Small intestine (tissue), 7 donors: Measurements from ENCODE around the gene ZNHIT3. TPM values are rescaled to one million over a fixed set of nuclear protein-coding genes. Genes with fewer than 3 reads are reported as not detected.

Experiments used
- DNase-seq, 2 donors: peaks; one replicate each; pipeline versions ENCODE4 v3.0.0 to v3.0.0-alpha.2; 2013
- FAIRE-seq: peaks from 2 replicates; lab custom pipeline; 2012; peaks lifted over from hg19 to GRCh38; lab: Jason Lieb, UNC
- H3K27ac ChIP-seq, 3 donors: one replicate each; pipeline ENCODE4 v1.5.1; 2013; ENCODE audit warnings: low read length in 2 of 3, mild to moderate bottlenecking in 2 of 3, control low read depth in 1 of 3, inconsistent platforms in 1 of 3, low read depth in 1 of 3, moderate library complexity in 1 of 3
- H3K27me3 ChIP-seq, 3 donors: one replicate each; pipeline ENCODE4 v1.6.1; 2013; ENCODE audit warnings: low read length in 3 of 3, inconsistent platforms in 1 of 3; ENCODE audit not compliant: control insufficient read depth in 3 of 3, insufficient read depth in 3 of 3
- H3K36me3 ChIP-seq, 3 donors: one replicate each; pipeline ENCODE4 v1.6.1; 2013; ENCODE audit warnings: low read length in 3 of 3, inconsistent platforms in 1 of 3, low read depth in 1 of 3, mild to moderate bottlenecking in 1 of 3, moderate library complexity in 1 of 3; ENCODE audit not compliant: control insufficient read depth in 3 of 3, insufficient read depth in 2 of 3
- H3K4me1 ChIP-seq, 3 donors: one replicate each; pipeline ENCODE4 v1.6.1; 2013; ENCODE audit warnings: low read length in 2 of 3, inconsistent platforms in 1 of 3, low read depth in 1 of 3, mild to moderate bottlenecking in 1 of 3, moderate library complexity in 1 of 3; ENCODE audit not compliant: control insufficient read depth in 3 of 3, insufficient read depth in 2 of 3
- H3K4me3 ChIP-seq, 3 donors: one replicate each; pipeline ENCODE4 v1.5.1; 2013; ENCODE audit warnings: low read length in 3 of 3, control low read depth in 1 of 3, inconsistent platforms in 1 of 3, low read depth in 1 of 3, mild to moderate bottlenecking in 1 of 3, moderate library complexity in 1 of 3
- H3K9me3 ChIP-seq, 2 donors: one replicate each; pipeline ENCODE4 v1.6.1; 2013; ENCODE audit warnings: low read depth in 1 of 2, low read length in 1 of 2; ENCODE audit not compliant: control insufficient read depth in 2 of 2, insufficient read depth in 1 of 2
- WGBS, 3 donors: extraction: QIAGEN DNeasy Blood & Tissue Kit; methylation state at CpG; one replicate each; pipeline ENCODE4 v1.1.7; 2013; 5-methylcytosine and 5-hydroxymethylcytosine counted together
- polyA plus RNA-seq, 4 donors: library from polyadenylated mRNA; stranded (reverse) in 3 of 4; unstranded in 1 of 4; fragments of 200-250 nt in 3 of 4; fragments of 120-200 nt in 1 of 4; gene quantifications; one replicate each; pipeline versions ENCODE4 v1.2.1 to v1.2.3, GENCODE V29; 2013
- donor health status: healthy with polysubstance abuse.
- donor health status: control.
- donor health status: control.
- donor health status: Bipolar disorder and iron deficiency.
- donor health status: healthy.

ZNHIT3 gene
- polyA plus RNA-seq, 4 donors = 41.8 to 53.4 (median 48.7) TPM

DNA sequence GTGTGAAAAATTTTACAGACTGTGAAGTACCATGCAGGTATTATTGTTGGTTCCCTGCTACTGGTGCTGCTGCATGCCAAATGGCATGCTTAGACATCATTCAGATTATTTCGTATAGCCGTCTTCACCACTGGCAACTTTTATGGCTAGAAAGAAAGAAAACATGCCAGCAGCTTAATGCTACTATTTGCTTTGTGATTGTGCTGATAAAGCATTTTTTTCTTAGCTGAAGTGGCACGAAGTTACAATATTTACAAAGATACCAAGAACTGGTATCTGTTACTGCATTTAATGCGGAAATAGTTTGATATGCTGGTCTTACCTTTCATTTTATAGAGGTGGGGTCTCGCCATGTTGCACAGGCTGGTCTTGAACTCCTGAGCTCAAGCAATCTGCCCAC lies 8.2 kb downstream of the ZNHIT3 start:
- DNase-seq (no peak), FAIRE-seq (no peak)
- Histone ChIP-seq H3K4me1 (no peaks in the 10 kb centered on the region), H3K27ac (no peak overlapping the region), H3K4me3 (no peak overlapping the region), H3K9me3 (no peaks in the 10 kb centered on the region), H3K36me3 (peaks cover 11 to 62% (median 35%) of the 10 kb centered on the region in 3 donors), H3K27me3 (no peaks in the 10 kb centered on the region)
- WGBS, 3 donors = 44 to 78% (median 56%) methylated on average over 5 of the region's 5 CpGs

GRCh38 chr17:36495076-36495578 lies 8.6 kb downstream of the ZNHIT3 start:
- Histone ChIP-seq H3K36me3 (peaks cover 11 to 62% (median 35%) of the 10 kb centered on the region in 3 donors), H3K4me1 (no peaks in the 10 kb centered on the region), H3K9me3 (no peaks in the 10 kb centered on the region), H3K27ac (no peak overlapping the region), H3K4me3 (no peak overlapping the region), H3K27me3 (no peaks in the 10 kb centered on the region)
- DNase-seq (no peak), FAIRE-seq (no peak)
- 75 to 82% (median 80%) methylated on average over 3 of the region's 3 CpGs for WGBS, 3 donors

DNA sequence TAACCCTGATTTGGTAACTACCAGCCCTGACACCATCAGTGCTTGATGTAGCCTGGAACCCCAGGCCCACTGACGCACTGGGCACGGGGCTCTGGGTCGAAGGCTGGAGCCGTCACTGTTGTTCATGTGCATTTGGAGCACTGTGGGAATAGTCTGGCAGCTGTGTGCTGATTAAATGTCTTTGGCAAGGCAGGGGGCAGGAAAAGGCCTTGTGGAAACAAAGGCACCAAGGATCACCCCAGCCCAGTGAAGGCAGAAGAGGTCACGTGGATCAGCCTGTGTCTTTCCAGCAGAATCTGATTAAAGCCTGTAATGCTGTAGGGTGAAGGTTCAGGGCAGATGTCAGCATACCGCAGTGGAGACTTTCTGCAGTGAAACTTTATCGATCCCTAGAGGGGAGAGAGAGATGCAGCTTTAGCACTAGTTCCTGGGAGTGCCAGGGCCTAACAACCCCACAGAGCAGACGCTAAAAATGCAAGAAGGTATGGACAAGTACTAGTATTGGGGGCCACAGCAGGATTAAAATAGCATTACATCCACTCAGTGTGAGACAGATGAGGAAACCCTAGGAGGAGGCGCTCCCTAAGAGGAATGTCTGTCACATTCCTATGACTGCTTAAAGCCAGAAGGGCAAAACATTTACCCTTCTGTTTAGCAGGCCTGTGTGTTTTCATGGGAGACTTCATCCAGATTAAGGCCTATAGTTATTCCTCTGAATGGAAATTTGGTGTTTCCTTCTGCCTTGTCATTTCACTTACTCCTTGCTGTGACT lies 9.7 kb downstream of the ZNHIT3 start:
- Histone ChIP-seq H3K4me1 (no peaks in the 10 kb centered on the region), H3K27me3 (no peaks in the 10 kb centered on the region), H3K9me3 (no peaks in the 10 kb centered on the region), H3K27ac (no peak overlapping the region), H3K4me3 (no peak overlapping the region), H3K36me3 (peaks cover 11 to 64% (median 38%) of the 10 kb centered on the region in 3 donors)
- DNase-seq (no peak), FAIRE-seq (no peak)
- 94 to 96% (median 94%) methylated on average over 9 of the region's 9 CpGs for WGBS, 3 donors

GRCh38 chr17:36498155-36498554 lies 11.7 kb downstream of the ZNHIT3 start:
- FAIRE-seq = no peak
- H3K36me3 ChIP-seq = peaks cover 2 to 64% (median 38%) of the 10 kb centered on the region in 3 donors
- no peak overlapping the region for H3K4me3 ChIP-seq
- DNase-seq = no peak
- no peaks in the 10 kb centered on the region for H3K27me3 ChIP-seq
- H3K4me1 ChIP-seq = no peaks in the 10 kb centered on the region
- 89 to 94% (median 92%) methylated on average over 9 of the region's 9 CpGs for WGBS, 3 donors
- H3K27ac ChIP-seq = no peak overlapping the region
- no peaks in the 10 kb centered on the region for H3K9me3 ChIP-seq

GRCh38 chr17:36498560-36499300 lies 12.2 kb downstream of the ZNHIT3 start:
- Histone ChIP-seq H3K4me3 (no peak overlapping the region), H3K4me1 (no peaks in the 10 kb centered on the region), H3K36me3 (peaks cover 0 to 67% (median 33%) of the 10 kb centered on the region in 3 donors), H3K27ac (no peak overlapping the region), H3K9me3 (no peaks in the 10 kb centered on the region), H3K27me3 (no peaks in the 10 kb centered on the region)
- FAIRE-seq (no peak), DNase-seq (no peak)
- 71 to 82% (median 73%) methylated on average over 7 of the region's 7 CpGs for WGBS, 3 donors

- Histone ChIP-seq H3K4me1 (no peaks in the 10 kb centered on the region), H3K27me3 (no peaks in the 10 kb centered on the region), H3K36me3 (peaks cover 5 to 79% (median 21%) of the 10 kb centered on the region in 3 donors), H3K27ac (no peak overlapping the region), H3K4me3 (no peak overlapping the region), H3K9me3 (no peaks in the 10 kb centered on the region)
- FAIRE-seq = no peak
- no peak for DNase-seq
- 94 to 98% (median 97%) methylated on average over 14 to 15 of the region's 15 CpGs for WGBS, 3 donors
These were observed 14.3 kb downstream of the ZNHIT3 start for GRCh38 chr17:36500745-36501225.

GRCh38 chr17:36501351-36501750 lies 14.9 kb downstream of the ZNHIT3 start:
- Histone ChIP-seq H3K36me3 (peaks cover 5 to 79% (median 17%) of the 10 kb centered on the region in 3 donors), H3K4me3 (no peak overlapping the region), H3K27ac (no peak overlapping the region), H3K27me3 (no peaks in the 10 kb centered on the region), H3K9me3 (no peaks in the 10 kb centered on the region), H3K4me1 (no peaks in the 10 kb centered on the region)
- DNase-seq = no peak
- no peak for FAIRE-seq
- WGBS, 3 donors = 95 to 99% (median 95%) methylated on average over 3 of the region's 3 CpGs

GRCh38 chr17:36501963-36502362 lies 15.5 kb downstream of the ZNHIT3 start:
- DNase-seq (no peak), FAIRE-seq (no peak)
- Histone ChIP-seq H3K27ac (no peak overlapping the region), H3K4me3 (no peak overlapping the region), H3K27me3 (no peaks in the 10 kb centered on the region), H3K4me1 (no peaks in the 10 kb centered on the region), H3K9me3 (no peaks in the 10 kb centered on the region), H3K36me3 (peaks cover 5 to 82% (median 17%) of the 10 kb centered on the region in 3 donors)
- 92 to 97% (median 95%) methylated on average over 6 of the region's 6 CpGs for WGBS, 3 donors
